Mesendoderm (in vitro differentiated cells): ENCODE measurements around the gene TCFL5.
A peak's percentile ranks its signal among the peaks of the same experiment; 100 is the strongest.

ENCODE experiments used
- DNase-seq: peaks from one replicate; pipeline ENCODE4 v3.0.0; 2013
- H2AK5ac ChIP-seq: 2 replicates; pipeline ENCODE4 v1.6.1; 2013; ENCODE audit warnings: low read length, inconsistent platforms
- H2BK120ac ChIP-seq: 2 replicates; pipeline ENCODE4 v1.6.1; 2013; ENCODE audit warnings: low read depth, mild to moderate bottlenecking, low read length, moderate library complexity, mixed read lengths
- H2BK15ac ChIP-seq: replicated peaks from 2 replicates; pipeline ENCODE4 v1.6.1; 2013; ENCODE audit warnings: low read depth, mild to moderate bottlenecking, moderate library complexity
- H2BK5ac ChIP-seq: 2 replicates; pipeline ENCODE4 v1.6.1; 2013; ENCODE audit warnings: low read length, inconsistent platforms
- H3K18ac ChIP-seq: 2 replicates; pipeline ENCODE4 v1.6.1; 2013; ENCODE audit warnings: mild to moderate bottlenecking, low read length, mixed read lengths
- H3K23ac ChIP-seq: one replicate; pipeline ENCODE4 v1.6.1; 2013; ENCODE audit warnings: low read length
- H3K27ac ChIP-seq: 2 replicates; pipeline ENCODE4 v1.5.1; 2013; ENCODE audit warnings: low read depth, mild to moderate bottlenecking, inconsistent platforms, low read length, moderate library complexity
- H3K27me3 ChIP-seq: 2 replicates; pipeline ENCODE4 v1.6.1; 2013; ENCODE audit warnings: low read length, control low read depth, mild to moderate bottlenecking, inconsistent platforms; ENCODE audit not compliant: insufficient read depth, poor library complexity
- H3K36me3 ChIP-seq: 2 replicates; pipeline ENCODE4 v1.6.1; 2013; ENCODE audit warnings: low read length, inconsistent platforms; ENCODE audit not compliant: control insufficient read depth, insufficient read depth
- H3K4ac ChIP-seq: one replicate; pipeline ENCODE4 v1.6.1; 2013; ENCODE audit warnings: low read depth, mild to moderate bottlenecking, low read length, moderate library complexity
- H3K4me1 ChIP-seq: 2 replicates; pipeline ENCODE4 v1.6.1; 2013; ENCODE audit warnings: low read depth, low read length, inconsistent platforms; ENCODE audit not compliant: control insufficient read depth
- H3K4me2 ChIP-seq: 2 replicates; pipeline ENCODE4 v1.6.1; 2013; ENCODE audit warnings: low read length
- H3K4me3 ChIP-seq: 2 replicates; pipeline ENCODE4 v1.5.1; 2013; ENCODE audit warnings: mild to moderate bottlenecking, low read length
- H3K56ac ChIP-seq: one replicate; pipeline ENCODE4 v1.6.1; 2013; ENCODE audit warnings: low read length
- H3K79me1 ChIP-seq: 2 replicates; pipeline ENCODE4 v1.6.1; 2013; ENCODE audit warnings: low read length, inconsistent platforms
- H3K79me2 ChIP-seq: 2 replicates; pipeline ENCODE4 v1.6.1; 2013; ENCODE audit warnings: mild to moderate bottlenecking, low read length; ENCODE audit not compliant: control insufficient read depth, insufficient read depth
- H3K9ac ChIP-seq: 2 replicates; pipeline ENCODE4 v1.6.1; 2013; ENCODE audit warnings: low read length, inconsistent platforms
- H4K5ac ChIP-seq: one replicate; pipeline ENCODE4 v1.6.1; 2013; ENCODE audit warnings: low read length
- H4K8ac ChIP-seq: one replicate; pipeline ENCODE4 v1.6.1; 2013; ENCODE audit warnings: low read depth, mild to moderate bottlenecking, control low read depth, low read length, moderate library complexity
- WGBS: extraction: QIAGEN DNeasy Blood & Tissue Kit; methylation state at CpG from one replicate; pipeline ENCODE4 v1.1.7; 2013; ENCODE audit warnings: low lambda C conversion rate, missing lambda C conversion rate; ENCODE audit not compliant: insufficient coverage; ENCODE audit errors: extremely low coverage; 5-methylcytosine and 5-hydroxymethylcytosine counted together

Gene TCFL5

DNA sequence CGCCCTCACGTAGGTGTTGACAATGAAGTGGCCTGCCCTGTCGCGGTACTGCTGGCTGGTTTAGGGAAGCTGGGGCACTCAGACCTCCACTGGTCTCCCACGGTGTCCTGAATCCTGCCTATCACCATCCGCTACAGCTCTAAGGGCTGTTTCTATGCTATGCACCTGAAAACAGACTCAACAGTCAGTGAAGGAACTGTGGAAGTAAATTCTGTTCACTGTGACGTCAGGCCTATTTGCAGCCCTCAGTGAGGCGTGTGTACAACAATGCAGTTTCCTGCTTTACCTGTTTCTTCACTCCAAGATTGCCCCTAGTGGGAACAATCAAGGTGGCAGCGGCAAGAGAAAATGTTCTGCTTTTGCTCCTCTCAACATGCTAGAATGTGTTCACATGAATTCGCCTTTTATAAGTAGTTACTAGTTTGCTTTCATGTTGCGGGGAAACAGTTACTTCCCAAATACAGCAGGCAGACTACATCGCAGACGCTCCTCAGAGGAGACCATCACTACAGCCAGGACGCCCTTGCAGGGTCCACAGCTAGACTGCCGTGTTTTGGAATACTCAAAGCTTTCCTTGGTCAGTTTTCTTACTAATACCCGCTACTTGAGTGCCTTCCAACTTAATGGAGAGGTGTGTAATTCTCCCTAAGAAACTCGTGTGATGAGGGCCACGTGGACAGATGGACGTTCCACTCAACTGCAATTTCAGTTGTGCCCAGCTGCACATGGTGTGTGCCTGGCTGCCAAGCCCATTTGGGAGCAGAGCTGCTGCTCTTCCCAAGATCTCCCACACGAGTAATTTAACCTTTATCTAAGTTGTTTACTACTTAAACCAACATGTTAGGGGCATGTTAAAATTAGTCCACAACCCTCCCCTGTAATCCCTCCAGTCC, 39.3 kb upstream of the TCFL5 start:
- peaks cover 15% of the 10 kb centered on the region for H3K36me3 ChIP-seq
- H3K9ac ChIP-seq = no peak overlapping the region
- no peak overlapping the region for H3K4me2 ChIP-seq
- H2BK120ac ChIP-seq = no peak overlapping the region
- H3K27ac ChIP-seq = no peak overlapping the region
- H3K27me3 ChIP-seq = no peaks in the 10 kb centered on the region
- H2BK15ac ChIP-seq = no peak overlapping the region
- no peak overlapping the region for H3K4ac ChIP-seq
- H3K18ac ChIP-seq = no peak overlapping the region
- WGBS = no CpG with 5 or more reads among the region's 20 CpGs
- DNase-seq = peak; percentile 73
- H3K79me1 ChIP-seq = peaks cover 9% of the 10 kb centered on the region
- H3K4me1 ChIP-seq = peaks cover 15% of the 10 kb centered on the region
- no peak overlapping the region for H3K56ac ChIP-seq
- H3K23ac ChIP-seq = no peak overlapping the region
- H4K8ac ChIP-seq = no peak overlapping the region
- H3K4me3 ChIP-seq = no peak overlapping the region
- H2BK5ac ChIP-seq = no peak overlapping the region
- H2AK5ac ChIP-seq = no peak overlapping the region
- H3K79me2 ChIP-seq = no peaks in the 10 kb centered on the region
- H4K5ac ChIP-seq = no peak overlapping the region

DNA sequence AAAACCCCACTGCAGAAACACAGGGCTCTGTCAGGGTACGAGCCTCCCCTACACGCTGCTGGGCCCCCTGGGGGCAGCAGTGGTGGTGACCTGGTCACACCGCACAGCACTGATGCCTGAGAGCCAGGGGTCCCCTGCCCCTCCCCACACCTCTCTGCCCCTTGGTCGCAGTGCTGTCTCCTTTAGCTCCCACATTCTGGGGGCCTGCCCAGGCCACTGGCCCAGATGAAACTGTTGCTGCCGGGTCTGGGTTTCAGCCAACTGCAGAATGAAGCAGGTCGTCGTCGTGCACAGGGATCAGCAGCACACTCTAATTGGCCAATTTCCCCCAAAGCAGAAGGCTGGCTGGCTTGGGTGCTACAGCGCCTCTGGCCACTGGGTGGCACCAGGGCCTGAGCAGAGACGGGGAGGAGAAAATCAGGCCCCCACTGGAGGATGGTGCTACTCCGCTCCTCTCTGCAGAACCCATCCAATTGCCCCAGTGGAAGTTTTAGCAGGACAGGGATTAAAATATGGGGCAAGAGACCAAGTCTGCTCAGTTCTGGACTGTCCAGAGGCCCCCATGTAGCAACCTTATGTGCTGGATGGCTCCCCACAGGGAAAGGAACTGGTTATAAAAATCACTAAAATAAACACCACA, 38.5 kb upstream of the TCFL5 start:
- Histone ChIP-seq H4K5ac (no peak overlapping the region), H2BK5ac (no peak overlapping the region), H3K4me1 (peaks cover 15% of the 10 kb centered on the region), H2BK15ac (no peak overlapping the region), H3K9ac (peak overlapping the region; percentile 37), H3K4me2 (no peak overlapping the region), H3K27me3 (no peaks in the 10 kb centered on the region), H3K79me2 (no peaks in the 10 kb centered on the region), H4K8ac (no peak overlapping the region), H3K4ac (no peak overlapping the region), H3K18ac (peak overlapping the region; percentile 0), H2BK120ac (no peak overlapping the region), H3K79me1 (peaks cover 9% of the 10 kb centered on the region), H3K36me3 (peaks cover 8% of the 10 kb centered on the region), H3K27ac (peak overlapping the region; percentile 46), H3K23ac (no peak overlapping the region), H2AK5ac (no peak overlapping the region), H3K4me3 (no peak overlapping the region), H3K56ac (peak overlapping the region; percentile 61)
- WGBS = no CpG with 5 or more reads among the region's 11 CpGs
- peak; percentile 88 for DNase-seq

DNA sequence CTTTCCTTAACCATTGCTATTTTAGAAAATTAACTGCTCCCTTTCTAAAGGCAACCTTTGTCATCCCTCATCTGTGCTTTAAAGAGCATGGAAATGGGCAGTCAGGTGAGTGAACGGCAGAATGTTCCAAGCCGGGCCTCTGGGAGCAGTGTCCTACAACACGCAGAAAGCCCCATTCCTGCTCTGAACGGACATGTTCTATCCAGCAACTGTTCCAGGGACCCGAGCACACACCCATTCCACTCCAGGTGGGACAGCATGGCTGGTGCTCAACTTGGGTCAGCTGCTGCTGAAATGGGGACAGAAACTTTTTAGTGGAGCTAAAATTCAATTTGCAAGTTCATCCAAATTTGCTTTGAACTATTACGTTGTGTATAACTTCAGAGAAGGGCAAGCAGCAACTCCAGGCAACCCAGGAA, 38.0 kb upstream of the TCFL5 start:
- Histone ChIP-seq H3K56ac (peak overlapping the region; percentile 61), H2AK5ac (no peak overlapping the region), H3K4me1 (peaks cover 15% of the 10 kb centered on the region), H3K4ac (no peak overlapping the region), H3K9ac (peak overlapping the region; percentile 37), H3K79me1 (peaks cover 9% of the 10 kb centered on the region), H3K4me2 (no peak overlapping the region), H3K23ac (no peak overlapping the region), H4K5ac (no peak overlapping the region), H2BK5ac (no peak overlapping the region), H2BK15ac (no peak overlapping the region), H3K27ac (peak overlapping the region; percentile 46), H3K27me3 (no peaks in the 10 kb centered on the region), H3K79me2 (no peaks in the 10 kb centered on the region), H3K36me3 (peaks cover 7% of the 10 kb centered on the region), H2BK120ac (no peak overlapping the region), H3K18ac (peak overlapping the region; percentile 0), H4K8ac (no peak overlapping the region), H3K4me3 (no peak overlapping the region)
- peak; percentile 37 for DNase-seq
- WGBS = no CpG with 5 or more reads among the region's 6 CpGs

DNA sequence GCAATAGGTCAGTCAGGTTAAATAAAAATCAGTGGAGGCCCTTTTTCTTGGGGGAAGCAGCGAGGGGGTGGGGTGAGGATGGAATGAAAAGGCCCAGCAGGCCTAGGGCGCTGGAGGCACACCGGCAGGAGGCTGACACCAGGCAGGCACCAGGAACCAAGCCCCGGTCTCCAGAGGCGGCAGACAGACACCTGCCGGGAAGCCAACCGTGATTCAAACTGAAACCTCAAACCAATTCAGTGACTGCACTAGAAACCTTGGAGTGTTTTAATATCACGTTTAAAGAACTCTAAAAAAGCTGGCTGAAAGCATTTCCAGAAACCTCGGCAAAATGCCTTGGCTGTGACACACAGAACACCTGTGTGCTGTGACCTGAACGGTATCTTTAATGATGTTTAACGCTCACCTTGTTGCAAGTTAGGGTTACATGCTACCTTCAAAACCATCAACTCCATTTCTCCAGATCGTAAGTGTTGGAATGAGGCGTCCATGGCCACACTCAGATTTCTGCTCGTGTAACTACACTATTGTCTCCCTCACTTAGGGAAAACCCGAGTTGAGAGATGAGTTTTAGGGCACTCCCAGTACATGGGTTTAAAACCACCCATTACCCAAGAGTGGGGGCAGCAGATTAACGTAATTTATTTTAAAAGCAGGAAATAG, 37.5 kb upstream of the TCFL5 start:
- Histone ChIP-seq H3K4me2 (no peak overlapping the region), H3K79me2 (no peaks in the 10 kb centered on the region), H3K27me3 (no peaks in the 10 kb centered on the region), H3K9ac (peak overlapping the region; percentile 31), H4K8ac (no peak overlapping the region), H3K36me3 (peaks cover 10% of the 10 kb centered on the region), H4K5ac (peak overlapping the region; percentile 47), H2BK15ac (no peak overlapping the region), H3K18ac (no peak overlapping the region), H3K4me1 (peaks cover 15% of the 10 kb centered on the region), H2AK5ac (no peak overlapping the region), H3K79me1 (peaks cover 9% of the 10 kb centered on the region), H2BK120ac (no peak overlapping the region), H3K4me3 (no peak overlapping the region), H3K23ac (no peak overlapping the region), H2BK5ac (peak overlapping the region; percentile 38), H3K56ac (peak overlapping the region; percentile 61), H3K27ac (peak overlapping the region; percentile 39), H3K4ac (no peak overlapping the region)
- WGBS = no CpG with 5 or more reads among the region's 16 CpGs
- peak; percentile 60 for DNase-seq

DNA sequence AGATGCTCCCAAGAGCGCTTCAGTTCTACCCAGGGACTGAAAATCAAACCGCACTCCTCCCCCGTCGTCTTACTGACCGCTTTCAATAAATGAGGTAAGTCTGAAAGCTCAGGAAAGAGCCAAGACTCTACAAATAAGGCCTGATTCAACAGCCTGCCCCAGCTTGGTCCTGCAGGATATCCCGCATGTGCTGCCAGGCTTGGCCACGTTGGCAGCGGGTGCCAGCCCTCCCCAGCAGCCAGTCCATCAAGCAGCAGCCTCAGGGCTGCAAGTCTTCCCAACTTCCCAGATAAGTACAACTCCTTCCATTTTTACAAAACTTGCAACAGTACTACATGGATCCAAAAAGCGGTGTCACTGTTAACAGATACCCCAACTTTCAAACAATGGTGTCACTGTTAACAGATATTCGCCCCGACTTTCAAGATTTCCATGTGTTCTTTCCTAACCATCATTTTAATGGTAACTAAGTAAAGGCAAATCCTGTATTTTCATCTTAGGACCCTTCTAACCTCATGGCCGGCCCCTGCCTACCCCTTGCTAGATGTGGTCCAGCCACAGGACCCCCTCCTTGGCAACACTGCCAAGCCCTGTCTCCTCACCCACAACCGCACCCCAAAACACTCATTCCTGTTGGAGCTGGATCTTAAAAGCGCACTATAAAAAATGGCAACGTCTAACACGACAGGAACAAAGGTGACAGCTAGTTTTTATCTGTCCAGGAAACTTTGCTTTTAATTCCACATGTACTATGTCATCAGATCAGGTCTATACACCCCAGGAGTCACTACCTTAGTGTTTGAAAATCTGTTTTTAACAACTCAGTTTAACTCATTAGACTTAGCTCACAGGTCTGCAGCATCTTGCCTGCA, 36.7 kb upstream of the TCFL5 start:
- H3K4ac ChIP-seq = no peak overlapping the region
- H3K9ac ChIP-seq = no peak overlapping the region
- no peak overlapping the region for H2BK5ac ChIP-seq
- no peaks in the 10 kb centered on the region for H3K79me2 ChIP-seq
- H2AK5ac ChIP-seq = no peak overlapping the region
- peak overlapping the region; percentile 52 for H3K18ac ChIP-seq
- H3K4me1 ChIP-seq = peaks cover 15% of the 10 kb centered on the region
- H3K27ac ChIP-seq = peak overlapping the region; percentile 31
- no CpG with 5 or more reads among the region's 16 CpGs for WGBS
- no peak overlapping the region for H2BK120ac ChIP-seq
- peaks cover 8% of the 10 kb centered on the region for H3K36me3 ChIP-seq
- H4K8ac ChIP-seq = no peak overlapping the region
- H3K79me1 ChIP-seq = peaks cover 9% of the 10 kb centered on the region
- H4K5ac ChIP-seq = no peak overlapping the region
- DNase-seq = no peak
- no peak overlapping the region for H3K4me2 ChIP-seq
- peak overlapping the region; percentile 51 for H3K56ac ChIP-seq
- no peaks in the 10 kb centered on the region for H3K27me3 ChIP-seq
- H3K4me3 ChIP-seq = no peak overlapping the region
- H3K23ac ChIP-seq = peak overlapping the region; percentile 75
- no peak overlapping the region for H2BK15ac ChIP-seq
